ENCODE measurements around the gene RANBP10. TPM values are rescaled to one million over a fixed set of nuclear protein-coding genes. Genes with fewer than 3 reads are reported as not detected.

RANBP10 gene
- total RNA-seq, 1 experiment from 2014 or later: 25.5 TPM

- TF ChIP-seq CTCF (IDR thresholded peaks at IDR 0.05; ENCODE audit: unreplicated experiment): no peak
- CTCF ChIA-PET: interaction anchor here (0.6 to 1.5 kb wide), 4 partner anchors 11 to 161 kb away, joined by 3 to 6 read pairs (median 4); no protein-coding TSS in a partner anchor
- H3K4me3 Mint-ChIP-seq (ENCODE audit: low read depth, unreplicated experiment): peak within 1 kb of the TSS; percentile 87
- intact Hi-C loops (cut with micrococcal nuclease; ENCODE audit: unreplicated experiment): no loop called here
- H3K27ac Mint-ChIP-seq (ENCODE audit: unreplicated experiment): peak within 1 kb of the TSS; percentile 90
- H3K4me1 Mint-ChIP-seq (ENCODE audit: low read depth, unreplicated experiment): peaks cover 25% of the 10 kb centered on the region
- BruUV-seq (replicated peaks): no TSS peak
- DNase-seq: peak; percentile 47
- no peaks in the 10 kb centered on the region for H3K9me3 Mint-ChIP-seq (ENCODE audit: low read depth, unreplicated experiment)
- H3K36me3 Mint-ChIP-seq (ENCODE audit: insufficient read depth, unreplicated experiment): peaks cover 61% of the 10 kb centered on the region
- no peaks in the 10 kb centered on the region for H3K27me3 Mint-ChIP-seq (ENCODE audit: unreplicated experiment)
Observed at GRCh38 chr16:67847064-67847861, 40.9 kb upstream of the RANBP10 start, which contains the start of gene CENPT. Gene CENPT, minus strand, starts transcription at chr16:67847693. Its CDS starts 13,834 bp downstream, at chr16:67833859.

GRCh38 chr16:67846320-67847063, 40.1 kb upstream of the RANBP10 start, which contains the start of gene NUTF2:
Gene NUTF2, plus strand, starts transcription at chr16:67846933. Its CDS starts 18,198 bp downstream, at chr16:67865131.
- H3K9me3 Mint-ChIP-seq (ENCODE audit: low read depth, unreplicated experiment): no peaks in the 10 kb centered on the region
- H3K27me3 Mint-ChIP-seq (ENCODE audit: unreplicated experiment): no peaks in the 10 kb centered on the region
- CTCF ChIA-PET: interaction anchor here (0.6 to 1.3 kb wide), 3 partner anchors 13 to 92 kb away, joined by 4 to 6 read pairs (median 4); no protein-coding TSS in a partner anchor
- peak within 1 kb of the TSS; percentile 90 for H3K27ac Mint-ChIP-seq (ENCODE audit: unreplicated experiment)
- no TSS peak for BruUV-seq (replicated peaks)
- H3K4me3 Mint-ChIP-seq (ENCODE audit: low read depth, unreplicated experiment): peak within 1 kb of the TSS; percentile 87
- intact Hi-C loops (cut with micrococcal nuclease; ENCODE audit: unreplicated experiment): no loop called here
- peak; percentile 98 for DNase-seq
- peaks cover 25% of the 10 kb centered on the region for H3K4me1 Mint-ChIP-seq (ENCODE audit: low read depth, unreplicated experiment)
- TF ChIP-seq CTCF (IDR thresholded peaks at IDR 0.05; ENCODE audit: unreplicated experiment): no peak
- peaks cover 69% of the 10 kb centered on the region for H3K36me3 Mint-ChIP-seq (ENCODE audit: insufficient read depth, unreplicated experiment)

- BruUV-seq (replicated peaks): TSS peak; percentile 65
- CTCF ChIA-PET: interaction anchor here (0.6 to 1.6 kb wide), 4 partner anchors 12 to 92 kb away, joined by 4 to 6 read pairs (median 5); no protein-coding TSS in a partner anchor
- peaks cover 71% of the 10 kb centered on the region for H3K36me3 Mint-ChIP-seq (ENCODE audit: insufficient read depth, unreplicated experiment)
Observed at GRCh38 chr16:67846063-67846319, 39.6 kb upstream of the RANBP10 start.

More at GRCh38 chr16:67846063-67846319, 39.6 kb upstream of the RANBP10 start:
- DNase-seq: no peak
- Mint-ChIP-seq H3K27me3 (ENCODE audit: unreplicated experiment) (no peaks in the 10 kb centered on the region), H3K27ac (ENCODE audit: unreplicated experiment) (peak overlapping the region; percentile 90), H3K4me1 (ENCODE audit: low read depth, unreplicated experiment) (peaks cover 25% of the 10 kb centered on the region), H3K4me3 (ENCODE audit: low read depth, unreplicated experiment) (peak overlapping the region; percentile 87), H3K9me3 (ENCODE audit: low read depth, unreplicated experiment) (no peaks in the 10 kb centered on the region)
- TF ChIP-seq CTCF (IDR thresholded peaks at IDR 0.05; ENCODE audit: unreplicated experiment): no peak
- intact Hi-C loops (cut with micrococcal nuclease; ENCODE audit: unreplicated experiment): no loop called here

Data from Calu3 (cell line).